T-helper 2 cell treated with Interferon-gamma antibody and Interleukin-4, amounts not matched to agents 5 μg/mL and 100 μg/mL, for 36 hours (primary cell): ENCODE results near the gene TGIF1.

Experiments used
- DNase-seq: peaks from one replicate; pipeline ENCODE4 v3.0.0; 2021; ENCODE audit warnings: low spot score
- H3K27ac Mint-ChIP-seq: one replicate; pipeline ENCODE4 v1.8.0; 2021; ENCODE audit warnings: mild to moderate bottlenecking, mixed read lengths
- H3K27me3 Mint-ChIP-seq: one replicate; pipeline ENCODE4 v1.8.0; 2021; ENCODE audit warnings: low read depth, mixed read lengths
- H3K36me3 Mint-ChIP-seq: one replicate; pipeline ENCODE4 v1.8.0; 2021; ENCODE audit warnings: low read depth, mixed read lengths
- H3K4me1 Mint-ChIP-seq: one replicate; pipeline ENCODE4 v1.8.0; 2021; ENCODE audit warnings: low read depth, mixed read lengths
- H3K4me3 Mint-ChIP-seq: one replicate; pipeline ENCODE4 v1.8.0; 2022; ENCODE audit warnings: mild to moderate bottlenecking, moderate library complexity, mixed read lengths
- H3K9me3 Mint-ChIP-seq: one replicate; pipeline ENCODE4 v1.8.0; 2021; ENCODE audit warnings: mixed read lengths

TGIF1 gene

DNA sequence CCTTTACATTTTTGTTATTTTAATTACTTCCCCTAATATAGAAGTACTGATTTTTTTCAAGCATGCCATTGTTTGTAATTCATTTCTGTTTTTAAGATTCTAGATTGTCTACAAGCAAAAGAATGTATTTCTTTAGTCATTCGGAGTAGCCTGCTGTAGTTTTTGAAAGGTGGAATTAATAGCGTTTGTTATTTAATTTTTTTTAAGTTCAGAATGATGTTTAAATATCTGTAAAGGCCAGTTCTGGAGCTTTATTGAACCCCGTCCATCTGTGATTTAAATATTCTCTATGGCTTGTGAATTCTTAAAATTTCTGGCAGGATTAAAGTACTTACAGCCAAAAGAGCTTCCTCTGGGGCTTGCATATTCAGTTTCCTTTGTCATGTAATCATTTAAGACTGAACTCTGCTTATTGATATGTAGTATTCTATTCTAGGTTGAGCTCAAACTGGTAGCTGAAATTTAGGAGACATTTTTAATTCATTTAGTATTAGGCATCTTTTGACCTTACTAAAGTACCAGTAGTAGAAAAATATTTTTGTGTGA lies 5.2 kb downstream of the TGIF1 start:
- peaks cover 51% of the 10 kb centered on the region for H3K4me1 Mint-ChIP-seq
- no peak overlapping the region for H3K4me3 Mint-ChIP-seq
- H3K9me3 Mint-ChIP-seq, result no peaks in the 10 kb centered on the region
- no peak overlapping the region for H3K27ac Mint-ChIP-seq
- H3K36me3 Mint-ChIP-seq, result peaks cover 31% of the 10 kb centered on the region
- H3K27me3 Mint-ChIP-seq, result no peaks in the 10 kb centered on the region
- DNase-seq, result no peak

DNA sequence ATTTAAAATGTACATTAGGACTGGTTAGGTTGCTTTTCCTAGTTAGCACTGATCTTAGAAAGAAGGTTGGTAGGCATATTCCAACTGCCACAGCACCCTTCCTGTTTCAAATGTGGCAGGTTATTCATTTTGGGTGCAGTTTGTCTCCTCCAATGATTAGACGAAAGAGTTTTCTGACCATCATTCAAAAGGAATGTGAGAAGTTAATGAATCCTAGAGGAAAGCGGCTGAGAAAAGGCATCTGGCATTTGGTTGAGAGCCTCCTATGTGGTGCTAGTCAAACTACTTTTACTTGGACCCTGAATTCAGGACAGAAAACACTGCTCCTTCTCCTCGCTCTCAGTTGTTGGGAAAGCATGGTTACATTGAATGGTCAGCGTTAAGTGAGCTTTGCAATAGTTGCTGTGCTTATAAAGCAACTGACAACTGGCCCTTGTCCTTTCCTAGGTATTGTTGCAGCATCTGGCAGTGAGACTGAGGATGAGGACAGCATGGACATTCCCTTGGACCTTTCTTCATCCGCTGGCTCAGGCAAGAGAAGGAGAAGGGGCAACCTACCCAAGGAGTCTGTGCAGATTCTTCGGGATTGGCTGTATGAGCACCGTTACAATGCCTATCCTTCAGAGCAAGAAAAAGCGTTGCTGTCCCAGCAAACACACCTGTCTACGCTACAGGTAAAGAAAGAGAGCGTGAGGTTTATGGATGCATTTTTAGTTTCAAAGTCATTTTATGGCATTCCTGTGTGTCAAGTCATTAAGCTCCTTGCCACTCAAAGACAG lies 6.1 kb downstream of the TGIF1 start:
- no peaks in the 10 kb centered on the region for H3K27me3 Mint-ChIP-seq
- H3K4me1 Mint-ChIP-seq, result peaks cover 49% of the 10 kb centered on the region

DNA sequence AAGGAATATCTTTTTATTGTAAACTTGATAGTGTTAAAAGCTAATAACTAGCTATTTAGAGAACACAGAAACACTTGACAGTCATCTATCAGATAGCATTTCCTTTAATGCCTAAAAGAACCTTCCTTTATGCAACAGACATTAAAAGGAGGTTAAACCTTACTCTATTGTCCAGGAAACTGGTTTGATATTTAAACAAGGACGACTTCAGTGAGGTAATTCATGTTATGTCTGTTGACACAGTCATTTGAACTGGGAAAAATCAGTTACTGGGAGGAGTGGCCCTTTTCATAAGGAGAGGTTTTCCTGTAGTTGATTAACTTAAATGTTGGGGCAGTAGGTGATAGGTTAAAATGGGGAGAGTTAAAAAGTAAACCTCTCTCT lies 6.7 kb downstream of the TGIF1 start:
- no peak overlapping the region for H3K4me3 Mint-ChIP-seq
- H3K27ac Mint-ChIP-seq, result no peak overlapping the region
- H3K4me1 Mint-ChIP-seq, result peaks cover 46% of the 10 kb centered on the region
- DNase-seq, result no peak
- H3K36me3 Mint-ChIP-seq, result peaks cover 41% of the 10 kb centered on the region
- no peaks in the 10 kb centered on the region for H3K27me3 Mint-ChIP-seq
- peaks cover 10% of the 10 kb centered on the region for H3K9me3 Mint-ChIP-seq

More for the DNA sequence above, 6.1 kb downstream of the TGIF1 start:
- Mint-ChIP-seq H3K27ac (peak overlapping the region; percentile 56), H3K9me3 (peaks cover 6% of the 10 kb centered on the region), H3K36me3 (peaks cover 36% of the 10 kb centered on the region), H3K4me3 (no peak overlapping the region)
- no peak for DNase-seq

DNA sequence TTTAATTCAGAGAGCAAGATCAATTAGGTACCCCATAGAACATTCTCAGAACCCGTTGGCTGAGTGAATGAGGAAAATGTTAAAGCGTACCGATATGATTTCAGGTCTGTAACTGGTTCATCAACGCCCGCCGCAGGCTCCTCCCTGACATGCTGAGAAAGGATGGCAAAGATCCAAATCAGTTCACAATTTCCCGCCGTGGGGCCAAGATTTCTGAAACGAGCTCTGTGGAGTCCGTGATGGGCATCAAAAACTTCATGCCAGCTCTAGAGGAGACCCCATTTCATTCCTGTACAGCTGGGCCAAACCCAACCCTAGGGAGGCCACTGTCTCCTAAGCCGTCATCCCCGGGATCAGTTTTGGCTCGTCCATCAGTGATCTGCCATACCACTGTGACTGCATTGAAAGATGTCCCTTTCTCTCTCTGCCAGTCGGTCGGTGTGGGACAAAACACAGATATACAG lies 7.3 kb downstream of the TGIF1 start:
- Mint-ChIP-seq H3K4me1 (peaks cover 45% of the 10 kb centered on the region), H3K27me3 (no peaks in the 10 kb centered on the region), H3K9me3 (peaks cover 15% of the 10 kb centered on the region), H3K27ac (no peak overlapping the region), H3K36me3 (peaks cover 46% of the 10 kb centered on the region), H3K4me3 (no peak overlapping the region)
- no peak for DNase-seq

DNA sequence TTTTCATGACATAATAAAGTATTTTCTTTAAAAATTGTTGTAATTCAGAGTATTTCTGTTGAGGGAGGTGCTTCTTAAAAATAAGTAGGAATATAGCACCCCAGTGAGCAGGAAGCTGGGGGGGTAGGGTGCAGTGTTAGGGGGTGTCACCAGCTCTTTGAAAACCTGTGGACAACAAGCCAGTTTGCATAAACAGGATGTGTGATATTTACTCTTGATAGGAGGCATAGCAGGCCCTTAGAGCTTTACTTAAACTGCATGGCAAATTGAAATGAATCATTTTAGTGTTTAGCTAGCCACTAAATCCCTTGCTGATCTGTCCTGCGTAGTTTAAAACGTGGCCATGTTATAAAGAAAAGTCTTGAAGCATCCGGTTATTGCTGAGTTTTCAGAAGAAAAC lies 8.4 kb downstream of the TGIF1 start:
- H3K36me3 Mint-ChIP-seq, result peaks cover 45% of the 10 kb centered on the region
- peaks cover 35% of the 10 kb centered on the region for H3K4me1 Mint-ChIP-seq
- H3K27me3 Mint-ChIP-seq, result no peaks in the 10 kb centered on the region
- peak overlapping the region; percentile 70 for H3K27ac Mint-ChIP-seq
- H3K9me3 Mint-ChIP-seq, result peaks cover 15% of the 10 kb centered on the region
- peak overlapping the region; percentile 36 for H3K4me3 Mint-ChIP-seq
- DNase-seq, result no peak

DNA sequence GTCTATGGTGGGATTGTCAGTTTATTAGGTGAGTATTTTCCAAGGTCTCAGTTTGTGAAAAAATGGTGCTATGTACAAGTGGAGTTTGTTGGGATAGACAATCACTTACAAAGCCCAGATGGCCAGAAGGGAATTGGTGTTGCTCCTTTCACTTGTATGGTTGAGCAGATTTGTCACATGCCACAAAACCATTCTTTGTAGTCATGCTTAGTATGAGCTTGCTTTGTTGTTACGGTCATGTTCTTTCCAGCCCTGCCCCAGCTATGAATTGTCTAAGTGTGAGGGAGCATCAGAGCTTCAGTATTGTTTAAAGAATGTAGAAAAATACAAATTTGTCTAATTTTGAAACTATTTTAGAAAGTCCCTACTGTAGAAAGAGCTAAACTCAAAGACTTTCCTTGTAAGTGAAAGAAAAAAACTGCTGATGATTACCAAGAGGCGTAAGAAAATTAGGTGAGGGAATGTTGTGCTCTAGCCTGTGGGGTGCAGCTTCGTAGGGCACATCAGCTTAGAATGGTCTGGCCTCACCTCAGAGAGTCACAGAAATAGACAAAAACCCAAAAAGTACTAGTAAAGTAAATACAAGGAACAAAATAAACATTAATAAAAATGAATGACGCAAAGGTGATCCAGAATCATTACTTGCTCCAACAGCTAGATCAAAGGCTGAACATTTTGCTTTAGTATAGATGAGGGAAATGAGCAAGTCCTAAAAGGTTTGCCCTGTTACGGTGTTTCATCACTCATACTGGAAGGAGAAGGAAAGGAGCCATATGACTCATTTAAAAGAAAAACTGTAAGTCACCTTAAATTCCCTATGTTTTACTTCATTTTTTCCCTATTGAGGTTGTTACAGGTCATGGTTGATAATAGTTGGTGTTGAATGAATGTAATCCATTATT lies 9.2 kb downstream of the TGIF1 start:
- Mint-ChIP-seq H3K4me3 (peak overlapping the region; percentile 36), H3K27ac (peak overlapping the region; percentile 66), H3K36me3 (peaks cover 45% of the 10 kb centered on the region), H3K9me3 (peaks cover 15% of the 10 kb centered on the region), H3K27me3 (no peaks in the 10 kb centered on the region), H3K4me1 (peaks cover 28% of the 10 kb centered on the region)
- no peak for DNase-seq

DNA sequence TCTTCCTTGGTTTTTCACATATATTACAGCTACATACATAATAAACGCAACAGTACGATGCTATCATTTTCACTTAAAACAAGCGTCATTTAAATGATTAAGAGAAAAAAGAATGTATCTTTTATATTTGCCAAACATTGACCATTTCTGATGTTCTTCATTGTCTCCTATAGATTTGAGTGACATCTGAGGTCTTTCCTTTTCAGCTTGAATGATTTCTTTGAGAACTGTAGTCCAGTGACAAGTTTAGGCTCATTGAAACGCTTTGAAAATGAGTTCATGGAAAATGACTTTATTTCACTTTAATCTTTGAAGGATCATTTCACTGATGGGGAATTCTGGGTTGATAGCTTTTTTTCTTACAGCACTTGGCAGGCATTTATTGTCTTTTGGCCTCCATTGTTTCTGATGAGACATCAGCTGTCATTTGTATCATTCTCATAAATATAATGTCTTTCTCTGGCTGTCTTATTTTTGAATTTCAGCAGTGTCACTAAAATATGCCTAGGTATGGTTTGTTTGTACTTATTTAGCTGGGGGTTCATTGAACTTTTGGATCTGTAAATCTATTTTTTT lies 10.9 kb downstream of the TGIF1 start:
- H3K27me3 Mint-ChIP-seq, result no peaks in the 10 kb centered on the region
- H3K27ac Mint-ChIP-seq, result no peak overlapping the region
- no peak overlapping the region for H3K4me3 Mint-ChIP-seq
- H3K36me3 Mint-ChIP-seq, result peaks cover 45% of the 10 kb centered on the region
- no peak for DNase-seq
- peaks cover 23% of the 10 kb centered on the region for H3K4me1 Mint-ChIP-seq
- peaks cover 15% of the 10 kb centered on the region for H3K9me3 Mint-ChIP-seq

DNA sequence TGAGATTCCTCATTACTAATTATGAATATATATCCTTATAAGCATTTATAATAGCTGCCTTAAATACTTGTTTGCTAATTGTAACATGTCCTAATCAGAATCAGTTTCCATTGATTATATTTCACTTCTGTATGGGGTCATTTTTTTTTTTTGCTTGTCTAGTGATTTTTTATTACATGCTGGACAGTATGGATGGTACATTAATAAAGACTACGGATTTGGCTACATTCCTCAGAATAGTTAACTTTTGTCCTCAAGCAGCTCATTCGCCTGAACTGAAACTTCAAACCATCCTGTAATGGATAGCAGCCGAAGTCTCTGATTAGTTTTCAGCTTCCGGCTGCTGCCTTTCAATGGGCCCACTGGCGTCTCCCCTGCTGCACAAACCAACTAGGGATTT lies 11.7 kb downstream of the TGIF1 start:
- no peak for DNase-seq
- Mint-ChIP-seq H3K27ac (no peak overlapping the region), H3K9me3 (peaks cover 15% of the 10 kb centered on the region), H3K4me1 (peaks cover 25% of the 10 kb centered on the region), H3K27me3 (no peaks in the 10 kb centered on the region), H3K4me3 (no peak overlapping the region), H3K36me3 (peaks cover 43% of the 10 kb centered on the region)

DNA sequence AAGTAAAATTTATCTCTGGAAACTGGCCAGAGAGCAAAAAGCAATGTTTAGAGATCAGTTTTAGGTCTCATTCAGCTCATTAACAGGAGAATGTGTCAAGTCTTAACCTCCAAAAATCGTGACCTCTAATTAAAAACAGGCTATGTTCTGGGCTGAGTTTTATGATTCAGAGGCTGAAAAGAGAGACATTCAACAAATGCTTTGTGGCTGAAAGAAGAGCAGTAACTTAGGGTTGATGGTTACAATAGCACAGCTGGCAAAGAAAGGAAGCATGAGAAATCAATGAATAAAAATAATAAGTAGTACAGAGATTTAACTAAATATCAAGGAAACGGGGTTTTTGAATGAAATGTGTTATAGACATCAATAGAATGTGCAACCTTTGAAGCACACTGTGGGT lies 13.1 kb downstream of the TGIF1 start:
- no peak overlapping the region for H3K27ac Mint-ChIP-seq
- H3K27me3 Mint-ChIP-seq, result no peaks in the 10 kb centered on the region
- no peak overlapping the region for H3K4me3 Mint-ChIP-seq
- H3K36me3 Mint-ChIP-seq, result peaks cover 32% of the 10 kb centered on the region
- peaks cover 19% of the 10 kb centered on the region for H3K4me1 Mint-ChIP-seq
- H3K9me3 Mint-ChIP-seq, result peaks cover 15% of the 10 kb centered on the region
- no peak for DNase-seq

DNA sequence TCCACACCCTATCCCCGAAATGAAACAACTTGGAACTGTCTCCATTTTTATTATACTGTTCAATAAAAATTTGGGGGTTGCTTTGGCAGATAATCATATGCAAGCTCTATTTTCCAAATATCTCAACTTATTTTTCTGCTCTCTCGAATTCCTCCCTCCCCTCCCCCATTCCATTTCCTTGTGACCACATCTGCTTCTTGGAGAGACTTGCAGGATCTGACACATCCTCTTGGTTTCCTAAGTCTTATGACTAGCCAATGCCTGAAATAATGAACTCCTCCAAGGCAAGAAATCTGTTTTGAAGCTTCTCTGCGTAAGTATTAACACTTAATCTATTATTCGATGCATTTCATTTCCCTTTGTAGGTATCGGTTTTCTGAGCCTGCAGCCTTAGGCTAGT lies 16.1 kb downstream of the TGIF1 start:
- H3K27ac Mint-ChIP-seq, result no peak overlapping the region
- no peaks in the 10 kb centered on the region for H3K27me3 Mint-ChIP-seq
- no peak for DNase-seq
- H3K4me3 Mint-ChIP-seq, result no peak overlapping the region
- H3K9me3 Mint-ChIP-seq, result peaks cover 10% of the 10 kb centered on the region
- peaks cover 3% of the 10 kb centered on the region for H3K4me1 Mint-ChIP-seq
- peaks cover 13% of the 10 kb centered on the region for H3K36me3 Mint-ChIP-seq

DNA sequence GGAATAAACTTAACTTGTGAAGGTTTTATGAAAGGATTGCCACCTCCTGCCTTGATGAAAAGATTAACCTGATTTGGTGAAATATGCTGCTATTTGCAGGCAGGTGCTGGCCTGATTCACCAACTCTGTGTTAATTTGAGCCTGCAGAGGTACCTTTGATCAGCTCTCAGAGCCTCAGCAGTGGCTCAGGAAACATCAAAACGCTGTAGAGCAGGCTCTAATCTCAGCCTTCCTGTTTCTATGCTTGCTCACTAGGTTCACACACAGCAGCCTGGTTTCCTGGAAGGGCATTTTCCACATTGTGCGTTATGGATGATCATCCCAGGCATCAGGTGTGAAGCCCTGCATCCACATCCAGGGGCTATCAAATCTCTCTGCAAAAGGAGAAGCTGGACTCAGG lies 16.9 kb downstream of the TGIF1 start:
- no peak overlapping the region for H3K27ac Mint-ChIP-seq
- no peak for DNase-seq
- peaks cover 4% of the 10 kb centered on the region for H3K9me3 Mint-ChIP-seq
- H3K36me3 Mint-ChIP-seq, result peaks cover 7% of the 10 kb centered on the region
- no peaks in the 10 kb centered on the region for H3K27me3 Mint-ChIP-seq
- peaks cover 3% of the 10 kb centered on the region for H3K4me1 Mint-ChIP-seq
- no peak overlapping the region for H3K4me3 Mint-ChIP-seq

DNA sequence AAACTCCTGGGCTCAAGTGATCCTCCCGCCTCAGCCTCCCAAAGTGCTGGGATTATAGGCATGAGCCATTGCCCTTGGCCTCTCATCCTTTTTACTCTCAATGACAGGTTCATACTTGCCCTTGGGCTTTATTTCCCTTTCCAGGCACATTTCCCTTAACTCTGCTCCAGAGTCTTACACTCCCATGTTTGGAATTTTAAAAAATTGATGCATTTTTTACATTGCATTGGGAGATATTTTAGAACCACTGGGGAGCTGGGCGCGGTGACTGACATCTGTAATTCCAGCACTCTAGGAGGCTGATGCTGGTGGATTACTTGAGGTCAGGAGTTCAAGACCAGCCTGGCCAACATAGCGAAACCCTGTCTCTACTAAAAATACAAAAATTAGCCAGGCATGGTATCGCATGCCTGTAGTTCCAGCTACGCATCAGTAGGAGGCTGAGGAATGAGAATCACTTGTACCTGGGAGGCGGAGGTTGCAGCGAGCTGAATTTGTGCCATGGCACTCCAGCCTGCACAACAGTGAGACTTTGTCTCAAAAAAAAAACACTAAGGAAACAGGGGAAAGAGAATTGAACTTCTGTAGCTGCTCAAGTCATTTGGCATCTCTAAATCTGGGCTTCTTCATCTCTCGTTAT lies 18.2 kb downstream of the TGIF1 start:
- Mint-ChIP-seq H3K4me3 (no peak overlapping the region), H3K4me1 (peaks cover 8% of the 10 kb centered on the region), H3K36me3 (no peaks in the 10 kb centered on the region), H3K27ac (no peak overlapping the region), H3K9me3 (no peaks in the 10 kb centered on the region), H3K27me3 (no peaks in the 10 kb centered on the region)
- DNase-seq, result no peak

DNA sequence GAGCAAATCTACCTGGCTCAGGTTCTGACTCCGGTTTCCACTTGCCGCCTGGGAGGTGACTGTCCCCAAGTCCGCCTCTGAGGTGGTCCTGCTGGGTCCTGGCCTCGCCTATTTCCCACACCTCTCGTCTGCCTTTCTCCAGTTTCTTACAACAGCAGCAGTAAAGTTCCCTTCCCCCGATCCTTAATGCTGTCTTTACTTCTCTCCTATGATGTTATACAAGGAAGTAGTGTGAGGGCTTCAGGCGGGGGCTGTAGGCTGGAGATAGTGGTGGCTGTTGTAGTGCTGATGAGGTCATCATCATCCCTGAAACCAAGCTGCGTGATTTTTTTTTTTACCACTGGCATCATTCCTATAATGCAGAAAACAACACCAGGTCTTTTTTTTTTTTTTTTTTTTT lies 18.9 kb downstream of the TGIF1 start:
- Mint-ChIP-seq H3K27ac (no peak overlapping the region), H3K27me3 (no peaks in the 10 kb centered on the region), H3K4me1 (peaks cover 14% of the 10 kb centered on the region), H3K9me3 (no peaks in the 10 kb centered on the region), H3K36me3 (no peaks in the 10 kb centered on the region), H3K4me3 (no peak overlapping the region)
- no peak for DNase-seq
